Naive thymus-derived CD4-positive, alpha-beta T cell (primary cell): ENCODE results near the gene PRKN. TPM values are rescaled to one million over a fixed set of nuclear protein-coding genes. Genes with fewer than 3 reads are reported as not detected.

Experiments
- ATAC-seq: fragments of 150-1000 bp; cut with Tn5 transposase; 2 replicates; pipeline ENCODE4 v1.10.0; 2021; ENCODE audit warnings: mild to moderate bottlenecking, moderate library complexity
- CTCF ChIA-PET: fragments of 350-600 bp; sonication (Branson Sonifier 250); formaldehyde crosslinking; loops from one replicate; lab custom pipeline; 2021; ENCODE audit warnings: antibody characterized with exemption; lab: Charles Lee
- POLR2A ChIA-PET: fragments of 350-600 bp; sonication (Branson Sonifier 250); formaldehyde crosslinking; loops from one replicate; lab custom pipeline; 2021; ENCODE audit warnings: antibody characterized with exemption, inconsistent platforms; lab: Charles Lee
- DNase-seq, 9 donors: peaks; one replicate each; pipeline versions ENCODE4 v3.0.0 to v3.0.0-alpha.2; 2020 to 2022; ENCODE audit warnings: mixed read lengths in 1 of 9
- H3K27ac ChIP-seq: one replicate; pipeline ENCODE4 v1.7.0; 2013; ENCODE audit warnings: mild to moderate bottlenecking, low read depth, low read length, moderate library complexity
- H3K27me3 ChIP-seq, 2 donors: one replicate each; pipeline ENCODE4 v1.7.0; 2013; ENCODE audit warnings: low read length in 2 of 2, mild to moderate bottlenecking in 2 of 2, moderate library complexity in 2 of 2; ENCODE audit not compliant: control insufficient read depth in 2 of 2, insufficient read depth in 2 of 2
- H3K36me3 ChIP-seq, 3 experiments: 1 replicate in 2 of 3; 2 replicates in 1 of 3; pipeline ENCODE4 v1.7.0; 2013; ENCODE audit warnings: low read length in 3 of 3, mild to moderate bottlenecking in 3 of 3, moderate library complexity in 1 of 3; ENCODE audit not compliant: insufficient read depth in 3 of 3, control insufficient read depth in 2 of 3
- H3K4me1 ChIP-seq, 2 donors: one replicate each; pipeline ENCODE4 v1.7.0; 2013; ENCODE audit warnings: low read length in 2 of 2, mild to moderate bottlenecking in 2 of 2, moderate library complexity in 1 of 2; ENCODE audit not compliant: control insufficient read depth in 2 of 2, insufficient read depth in 2 of 2
- H3K4me3 ChIP-seq: 2 replicates; pipeline ENCODE4 v1.7.0; 2013; ENCODE audit warnings: mild to moderate bottlenecking, low read length
- H3K9me3 ChIP-seq, 3 experiments: 1 replicate in 2 of 3; 2 replicates in 1 of 3; pipeline ENCODE4 v1.7.0; 2013; ENCODE audit warnings: low read length in 3 of 3; ENCODE audit not compliant: control insufficient read depth in 2 of 3
- H3K27ac Mint-ChIP-seq, 9 donors: one replicate each; pipeline ENCODE4 v1.8.0; 2020 to 2022; ENCODE audit warnings: mixed read lengths in 9 of 9, mild to moderate bottlenecking in 8 of 9, moderate library complexity in 5 of 9, inconsistent platforms in 2 of 9
- H3K27me3 Mint-ChIP-seq, 5 donors: one replicate each; pipeline ENCODE4 v1.8.0; 2021 to 2022; ENCODE audit warnings: mixed read lengths in 5 of 5, mild to moderate bottlenecking in 1 of 5
- H3K36me3 Mint-ChIP-seq, 5 donors: one replicate each; pipeline ENCODE4 v1.8.0; 2020 to 2022; ENCODE audit warnings: mixed read lengths in 5 of 5, mild to moderate bottlenecking in 3 of 5, inconsistent platforms in 1 of 5
- H3K4me1 Mint-ChIP-seq, 7 donors: one replicate each; pipeline ENCODE4 v1.8.0; 2020 to 2022; ENCODE audit warnings: mixed read lengths in 7 of 7, mild to moderate bottlenecking in 3 of 7, inconsistent platforms in 1 of 7
- H3K4me3 Mint-ChIP-seq, 10 donors: one replicate each; pipeline ENCODE4 v1.8.0; 2020 to 2022; ENCODE audit warnings: mild to moderate bottlenecking in 10 of 10, mixed read lengths in 10 of 10, moderate library complexity in 6 of 10, inconsistent platforms in 2 of 10
- H3K9me3 Mint-ChIP-seq, 11 donors: one replicate each; pipeline ENCODE4 v1.8.0; 2020 to 2022; ENCODE audit warnings: mixed read lengths in 11 of 11, mild to moderate bottlenecking in 4 of 11, inconsistent platforms in 1 of 11, moderate library complexity in 1 of 11
- intact Hi-C, 2 donors: fragments of 100-400 bp; cut with micrococcal nuclease; formaldehyde crosslinking; loops; one replicate each; pipeline ENCODE4 v1.15.1; 2023
- polyA plus RNA-seq, 2 donors: library from polyadenylated mRNA; unstranded; fragments of 300-500 nt; fragmentation: Illumina TruSeq; gene quantifications; one replicate each; pipeline ENCODE4 v1.2.3, GENCODE V29; 2021
- total RNA-seq, 6 experiments: library from RNA in 5 of 6; stranded (reverse) in 5 of 6; gene quantifications; 1 replicate in 5 of 6; 2 replicates in 1 of 6; pipeline ENCODE4 v1.2.3 and lab custom pipeline; 2021 to 2026

The PRKN gene
- total and polyA plus RNA-seq, 7 experiments from 2014 or later: 0.44 to 10.3 (median 8.1) TPM

DNA sequence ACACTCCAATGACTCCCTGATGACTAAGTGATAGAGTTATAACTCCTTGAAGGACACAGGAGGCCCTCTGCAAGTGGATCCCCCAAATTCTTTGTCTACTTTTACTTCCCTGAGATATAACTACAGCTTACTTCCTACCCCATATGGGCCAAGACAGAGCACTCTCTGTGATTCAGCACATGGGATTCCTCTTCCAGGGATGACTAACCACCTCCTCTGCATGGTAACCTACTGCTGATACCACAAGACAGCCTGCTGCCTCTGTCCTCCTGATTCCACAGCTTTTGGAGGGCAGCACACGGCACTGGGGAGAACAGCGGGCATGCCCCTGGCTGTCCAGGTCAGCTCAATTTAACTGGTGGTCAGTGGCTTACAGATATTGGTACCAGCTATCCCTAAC lies 778.0 kb downstream of the PRKN start:
- H3K4me3 ChIP-seq: no peak overlapping the region
- ATAC-seq (no peak), DNase-seq (no peak)
- Mint-ChIP-seq H3K4me1 (peaks cover 0 to 4% (median 0%) of the 10 kb centered on the region in 7 donors), H3K9me3 (peaks cover 0 to 5% (median 0%) of the 10 kb centered on the region in 11 donors), H3K4me3 (no peak overlapping the region), H3K36me3 (peaks cover 0 to 9% (median 4%) of the 10 kb centered on the region in 5 donors), H3K27ac (no peak overlapping the region), H3K27me3 (peaks cover 0 to 2% (median 0%) of the 10 kb centered on the region in 5 donors)
- ChIA-PET POLR2A (no interaction called here), CTCF (no interaction called here)
- no peaks in the 10 kb centered on the region for H3K4me1 ChIP-seq
- intact Hi-C loops: no loop called here
- no peaks in the 10 kb centered on the region for H3K36me3 ChIP-seq
- H3K9me3 ChIP-seq: no peaks in the 10 kb centered on the region
- no peak overlapping the region for H3K27ac ChIP-seq
- no peaks in the 10 kb centered on the region for H3K27me3 ChIP-seq

- Mint-ChIP-seq H3K9me3 (peaks cover 0 to 5% (median 0%) of the 10 kb centered on the region in 11 donors), H3K4me1 (peaks cover 0 to 4% (median 0%) of the 10 kb centered on the region in 7 donors), H3K27me3 (peaks cover 0 to 2% (median 0%) of the 10 kb centered on the region in 5 donors), H3K27ac (no peak overlapping the region), H3K4me3 (no peak overlapping the region), H3K36me3 (peaks cover 0 to 9% (median 4%) of the 10 kb centered on the region in 5 donors)
- ChIA-PET POLR2A (no interaction called here), CTCF (no interaction called here)
- intact Hi-C loops: no loop called here
- DNase-seq: no peak
- Histone ChIP-seq H3K4me1 (no peaks in the 10 kb centered on the region), H3K36me3 (no peaks in the 10 kb centered on the region), H3K4me3 (no peak overlapping the region), H3K9me3 (no peaks in the 10 kb centered on the region), H3K27ac (no peak overlapping the region), H3K27me3 (no peaks in the 10 kb centered on the region)
- no peak for ATAC-seq
Measured at GRCh38 chr6:161948462-161948861, 779.1 kb downstream of the PRKN start.

DNA sequence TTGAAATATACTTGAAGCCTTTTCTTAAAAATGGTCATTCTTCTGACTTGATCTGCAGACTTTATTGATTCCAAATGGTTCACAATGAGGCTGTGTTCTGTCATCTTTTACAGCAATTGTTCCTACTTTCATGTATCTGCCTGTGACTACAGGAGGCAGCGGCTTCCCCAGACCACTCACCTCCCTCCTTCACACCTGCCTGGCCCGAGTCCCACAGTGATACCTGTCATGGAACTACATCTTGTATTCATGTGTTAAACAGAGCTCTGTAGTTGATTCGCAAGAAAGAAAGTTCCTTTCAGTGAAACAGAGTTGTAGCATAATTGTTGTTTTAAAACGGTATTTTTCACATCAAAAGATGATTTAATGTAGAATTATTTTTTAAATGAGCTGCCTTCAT lies 780.2 kb downstream of the PRKN start:
- CTCF ChIA-PET: no interaction called here
- no peaks in the 10 kb centered on the region for H3K36me3 ChIP-seq
- Mint-ChIP-seq H3K27me3 (peaks cover 0 to 2% (median 0%) of the 10 kb centered on the region in 5 donors), H3K4me1 (peaks cover 0 to 4% (median 0%) of the 10 kb centered on the region in 7 donors), H3K9me3 (peaks cover 0 to 5% (median 0%) of the 10 kb centered on the region in 11 donors), H3K4me3 (no peak overlapping the region), H3K36me3 (peaks cover 0 to 9% (median 4%) of the 10 kb centered on the region in 5 donors), H3K27ac (no peak overlapping the region)
- ATAC-seq (no peak), DNase-seq (no peak)
- POLR2A ChIA-PET: no interaction called here
- intact Hi-C loops: no loop called here
- no peak overlapping the region for H3K27ac ChIP-seq
- no peaks in the 10 kb centered on the region for H3K4me1 ChIP-seq
- no peaks in the 10 kb centered on the region for H3K9me3 ChIP-seq
- H3K4me3 ChIP-seq: no peak overlapping the region
- H3K27me3 ChIP-seq: no peaks in the 10 kb centered on the region

GRCh38 chr6:161946461-161946860 lies 781.1 kb downstream of the PRKN start:
- Histone ChIP-seq H3K27me3 (no peaks in the 10 kb centered on the region), H3K4me3 (no peak overlapping the region), H3K4me1 (no peaks in the 10 kb centered on the region), H3K36me3 (no peaks in the 10 kb centered on the region), H3K9me3 (no peaks in the 10 kb centered on the region), H3K27ac (no peak overlapping the region)
- peaks cover 0 to 4% (median 0%) of the 10 kb centered on the region in 7 donors for H3K4me1 Mint-ChIP-seq
- POLR2A ChIA-PET: no interaction called here
- CTCF ChIA-PET: no interaction called here
- no peak overlapping the region for H3K27ac Mint-ChIP-seq
- DNase-seq (no peak), ATAC-seq (no peak)
- intact Hi-C loops: no loop called here
- H3K4me3 Mint-ChIP-seq: no peak overlapping the region
- peaks cover 0 to 8% (median 5%) of the 10 kb centered on the region in 5 donors for H3K36me3 Mint-ChIP-seq
- peaks cover 0 to 2% (median 0%) of the 10 kb centered on the region in 5 donors for H3K27me3 Mint-ChIP-seq
- H3K9me3 Mint-ChIP-seq: peaks cover 0 to 5% (median 0%) of the 10 kb centered on the region in 11 donors

DNA sequence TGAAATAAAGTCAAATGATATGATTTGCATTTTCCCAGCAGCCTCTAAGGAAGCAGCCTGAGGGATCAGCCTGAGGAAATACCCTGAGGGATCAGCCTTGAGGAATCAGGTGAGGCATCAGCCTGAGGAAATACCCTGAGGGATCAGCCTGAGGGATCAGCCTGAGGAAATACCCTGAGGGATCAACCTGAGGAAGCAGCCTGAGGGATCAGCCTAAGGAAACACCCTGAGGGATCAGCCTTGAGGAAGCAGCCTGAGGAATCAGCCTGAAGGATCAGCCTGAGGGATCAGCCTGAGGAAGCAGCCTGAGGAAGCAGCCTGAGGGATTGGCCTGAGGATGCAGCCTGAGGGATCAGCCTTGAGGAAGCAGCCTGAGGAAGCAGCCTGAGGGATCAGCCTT lies 784.0 kb downstream of the PRKN start:
- H3K27ac Mint-ChIP-seq: no peak overlapping the region
- POLR2A ChIA-PET: no interaction called here
- intact Hi-C loops: no loop called here
- H3K4me1 Mint-ChIP-seq: no peaks in the 10 kb centered on the region
- H3K9me3 Mint-ChIP-seq: no peaks in the 10 kb centered on the region
- H3K27ac ChIP-seq: no peak overlapping the region
- peaks cover 0 to 2% (median 0%) of the 10 kb centered on the region in 5 donors for H3K27me3 Mint-ChIP-seq
- H3K27me3 ChIP-seq: no peaks in the 10 kb centered on the region
- no peak for DNase-seq
- no peak overlapping the region for H3K4me3 ChIP-seq
- no peak overlapping the region for H3K4me3 Mint-ChIP-seq
- H3K4me1 ChIP-seq: no peaks in the 10 kb centered on the region
- ATAC-seq: no peak
- H3K9me3 ChIP-seq: no peaks in the 10 kb centered on the region
- CTCF ChIA-PET: no interaction called here
- H3K36me3 ChIP-seq: no peaks in the 10 kb centered on the region
- peaks cover 0 to 10% (median 0%) of the 10 kb centered on the region in 5 donors for H3K36me3 Mint-ChIP-seq

DNA sequence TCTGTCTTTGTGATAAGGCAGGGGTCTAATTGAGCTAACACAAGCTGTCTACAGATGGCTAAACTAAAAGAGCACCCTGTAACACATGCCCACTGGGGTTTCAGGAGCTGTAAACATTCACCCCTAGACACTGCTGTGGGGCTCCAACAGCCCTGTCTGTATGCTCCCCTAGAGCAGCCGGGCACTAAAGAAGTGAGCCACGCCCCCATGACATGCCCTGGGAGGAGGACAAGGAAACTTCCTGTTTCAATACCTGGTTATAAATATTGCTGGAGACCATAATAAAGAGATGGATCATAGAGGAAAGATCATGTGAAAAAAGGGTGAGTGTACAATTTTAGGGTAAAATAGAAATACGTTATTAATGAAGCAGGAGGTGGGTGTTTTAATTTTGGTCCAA lies 786.0 kb downstream of the PRKN start:
- ChIA-PET CTCF (no interaction called here), POLR2A (no interaction called here)
- no peak for ATAC-seq
- peaks cover 0 to 10% (median 7%) of the 10 kb centered on the region in 5 donors for H3K36me3 Mint-ChIP-seq
- intact Hi-C loops: no loop called here
- DNase-seq: no peak
- H3K4me1 Mint-ChIP-seq: no peaks in the 10 kb centered on the region
- H3K27me3 Mint-ChIP-seq: peaks cover 0 to 2% (median 0%) of the 10 kb centered on the region in 5 donors
- Histone ChIP-seq H3K27me3 (no peaks in the 10 kb centered on the region), H3K9me3 (no peaks in the 10 kb centered on the region), H3K4me3 (no peak overlapping the region), H3K36me3 (no peaks in the 10 kb centered on the region), H3K27ac (no peak overlapping the region), H3K4me1 (no peaks in the 10 kb centered on the region)
- H3K4me3 Mint-ChIP-seq: no peak overlapping the region
- no peak overlapping the region for H3K27ac Mint-ChIP-seq
- peaks cover 0 to 6% (median 0%) of the 10 kb centered on the region in 11 donors for H3K9me3 Mint-ChIP-seq

- H3K4me1 ChIP-seq: no peaks in the 10 kb centered on the region
- no peak overlapping the region for H3K4me3 ChIP-seq
- intact Hi-C loops: no loop called here
- Mint-ChIP-seq H3K9me3 (peaks cover 0 to 6% (median 0%) of the 10 kb centered on the region in 11 donors), H3K27ac (no peak overlapping the region), H3K36me3 (peaks cover 0 to 13% (median 7%) of the 10 kb centered on the region in 5 donors), H3K4me3 (no peak overlapping the region), H3K27me3 (no peaks in the 10 kb centered on the region), H3K4me1 (no peaks in the 10 kb centered on the region)
- CTCF ChIA-PET: no interaction called here
- no peaks in the 10 kb centered on the region for H3K27me3 ChIP-seq
- H3K9me3 ChIP-seq: no peaks in the 10 kb centered on the region
- H3K27ac ChIP-seq: no peak overlapping the region
- ATAC-seq: no peak
- H3K36me3 ChIP-seq: no peaks in the 10 kb centered on the region
- DNase-seq: no peak
- POLR2A ChIA-PET: no interaction called here
Measured at GRCh38 chr6:161940519-161940918, 787.0 kb downstream of the PRKN start.
